Liver (tissue), 9 donors: ENCODE results near the gene FBLIM1. TPM values are rescaled to one million over a fixed set of nuclear protein-coding genes. Genes with fewer than 3 reads are reported as not detected.
"Not testable (repeated sequence)": the region's sequence is repeated elsewhere in the genome, so short reads cannot be mapped to it uniquely, and the experiment has no call there.

Experiments used
- DNase-seq: peaks from one replicate; pipeline ENCODE4 v3.0.0-alpha.2; 2017; ENCODE audit warnings: low spot score
- H3K27ac ChIP-seq, 2 donors: one replicate each; pipeline ENCODE4 v1.7.0; 2013; ENCODE audit warnings: inconsistent platforms in 2 of 2, low read length in 2 of 2, control low read depth in 1 of 2, low read depth in 1 of 2, mild to moderate bottlenecking in 1 of 2
- H3K27me3 ChIP-seq, 4 donors: one replicate each; pipeline versions ENCODE4 v1.6.1 to v1.7.0; 2013; ENCODE audit warnings: low read length in 3 of 4, inconsistent platforms in 1 of 4, mild to moderate bottlenecking in 1 of 4, moderate library complexity in 1 of 4; ENCODE audit not compliant: control insufficient read depth in 4 of 4, insufficient read depth in 4 of 4
- H3K36me3 ChIP-seq, 4 donors: one replicate each; pipeline versions ENCODE4 v1.6.1 to v1.7.0; 2013; ENCODE audit warnings: low read length in 3 of 4, mild to moderate bottlenecking in 3 of 4, low read depth in 1 of 4, moderate library complexity in 1 of 4; ENCODE audit not compliant: control insufficient read depth in 4 of 4, insufficient read depth in 3 of 4
- H3K4me1 ChIP-seq, 4 donors: one replicate each; pipeline versions ENCODE4 v1.6.1 to v1.7.0; 2013; ENCODE audit warnings: low read length in 3 of 4, mild to moderate bottlenecking in 3 of 4, moderate library complexity in 1 of 4; ENCODE audit not compliant: control insufficient read depth in 4 of 4, insufficient read depth in 4 of 4
- H3K4me3 ChIP-seq, 3 donors: one replicate each; pipeline versions ENCODE4 v1.6.1 to v1.7.0; 2013; ENCODE audit warnings: low read length in 3 of 3, control low read depth in 1 of 3, low read depth in 1 of 3, mild to moderate bottlenecking in 1 of 3
- H3K9ac ChIP-seq, 2 donors: one replicate each; pipeline ENCODE4 v1.7.0; 2013; ENCODE audit warnings: low read length in 2 of 2, mild to moderate bottlenecking in 2 of 2, moderate library complexity in 2 of 2, control low read depth in 1 of 2, low read depth in 1 of 2
- H3K9me3 ChIP-seq, 4 donors: one replicate each; pipeline versions ENCODE4 v1.6.1 to v1.7.0; 2013; ENCODE audit warnings: low read length in 3 of 4; ENCODE audit not compliant: control insufficient read depth in 4 of 4
- FOXA1 ChIP-seq: IDR thresholded peaks from 2 replicates; pipeline ENCODE4 v1.6.1; 2016; ENCODE audit warnings: antibody characterized with exemption
- GABPA ChIP-seq, 2 donors: IDR thresholded peaks in 1 of 2; conservative IDR thresholded peaks in 1 of 2; 2 replicates each; pipeline ENCODE4 v1.6.1; 2016; ENCODE audit warnings: antibody characterized with exemption in 2 of 2, mild to moderate bottlenecking in 1 of 2, moderate library complexity in 1 of 2
- HNF4A ChIP-seq, 2 donors: conservative IDR thresholded peaks; 2 replicates each; pipeline ENCODE4 v1.6.1; 2016; ENCODE audit warnings: antibody characterized with exemption in 2 of 2, mild to moderate bottlenecking in 2 of 2
- HNF4G ChIP-seq: IDR thresholded peaks from 2 replicates; pipeline ENCODE4 v1.6.1; 2016; ENCODE audit warnings: antibody characterized with exemption
- JUND ChIP-seq, 2 donors: IDR thresholded peaks; 2 replicates each; pipeline ENCODE4 v1.6.1; 2016; ENCODE audit warnings: antibody characterized with exemption in 2 of 2
- NR2F2 ChIP-seq: IDR thresholded peaks from 2 replicates; pipeline ENCODE4 v1.6.1; 2016; ENCODE audit warnings: antibody characterized with exemption
- RAD21 ChIP-seq, 2 donors: IDR thresholded peaks; 2 replicates each; pipeline ENCODE4 v1.6.1; 2016; ENCODE audit warnings: antibody characterized with exemption in 2 of 2, mild to moderate bottlenecking in 2 of 2
- RXRA ChIP-seq, 2 donors: IDR thresholded peaks; 2 replicates each; pipeline ENCODE4 v1.6.1; 2017 to 2018; ENCODE audit warnings: antibody characterized with exemption in 2 of 2, mild to moderate bottlenecking in 1 of 2
- SP1 ChIP-seq: IDR thresholded peaks from 2 replicates; pipeline ENCODE4 v1.6.1; 2018; ENCODE audit warnings: antibody characterized with exemption, mild to moderate bottlenecking
- YY1 ChIP-seq: IDR thresholded peaks from 2 replicates; pipeline ENCODE4 v1.6.1; 2016; ENCODE audit warnings: antibody characterized with exemption, mild to moderate bottlenecking
- WGBS: extraction: QIAGEN DNeasy Blood & Tissue Kit; methylation state at CpG from one replicate; pipeline ENCODE4 v1.1.7; 2013; 5-methylcytosine and 5-hydroxymethylcytosine counted together
- polyA plus RNA-seq, 2 donors: library from polyadenylated mRNA; stranded (reverse) in 1 of 2; unstranded in 1 of 2; fragments of 200-250 nt in 1 of 2; fragments of >200 nt in 1 of 2; fragmentation: Nextera tagmentation in 1 of 2; extraction: Ambion mirVana in 1 of 2; gene quantifications; one replicate each; pipeline versions ENCODE4 v1.2.1 to v1.2.3, GENCODE V29; 2013 to 2015
- total RNA-seq, 2 donors: library from RNA; depleted of rRNA; stranded (reverse); fragments of >200 nt; gene quantifications; one replicate each; pipeline ENCODE4 v1.2.3, GENCODE V29; 2014
- TF ChIP-seq, protein P1 (sequence below): fragments of 150-350 bp; IDR thresholded peaks from 2 replicates; pipeline ENCODE4 v1.5.1; 2017; ENCODE audit warnings: improper control_type of control experiment, low read depth, low read length; ENCODE audit not compliant: missing input control
- TF ChIP-seq, protein P2 (sequence below): IDR thresholded peaks from 2 replicates; pipeline ENCODE4 v1.6.1; 2016; ENCODE audit warnings: antibody characterized with exemption
- donor health status: healthy.
- donor health status: healthy.
- donor health status: healthy.
- donor health status: healthy.
- donor health status: healthy.

Gene FBLIM1
- total and polyA plus RNA-seq, 4 donors = 3.6 to 6.4 (median 3.7) TPM

DNA sequence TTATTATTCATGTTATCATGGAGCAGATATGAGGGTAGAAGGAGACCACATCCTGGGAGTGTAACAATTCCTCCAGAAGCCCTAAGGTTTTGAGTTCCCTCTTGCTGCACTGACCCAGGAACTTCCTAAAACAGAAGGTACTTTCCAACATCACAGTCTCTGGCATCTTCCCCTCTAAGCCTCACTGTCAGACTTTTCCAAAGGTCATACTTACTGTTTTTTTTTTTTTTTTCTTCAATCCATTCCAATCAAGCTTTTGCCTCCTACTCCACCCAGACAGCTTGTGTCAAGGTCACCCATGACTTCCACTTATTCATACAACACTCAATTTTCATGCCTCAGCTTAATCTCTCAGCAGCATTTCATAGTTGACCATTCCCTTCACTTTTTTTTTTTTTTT, 67.2 kb downstream of the FBLIM1 start:
- Histone ChIP-seq H3K4me3 (no peak overlapping the region), H3K36me3 (no peaks in the 10 kb centered on the region), H3K27ac (no peak overlapping the region), H3K9me3 (no peaks in the 10 kb centered on the region), H3K27me3 (no peaks in the 10 kb centered on the region), H3K4me1 (peaks cover 0 to 6% (median 0%) of the 10 kb centered on the region in 4 donors), H3K9ac (no peak overlapping the region)
- no peak for TF ChIP-seq JUND (IDR thresholded peaks at IDR 0.05)
- no peak for TF ChIP-seq FOXA1
- peak in 1 of 2 donors; percentile 6 for TF ChIP-seq HNF4A (conservative IDR thresholded peaks at IDR 0.05)
- DNase-seq = no peak

DNA sequence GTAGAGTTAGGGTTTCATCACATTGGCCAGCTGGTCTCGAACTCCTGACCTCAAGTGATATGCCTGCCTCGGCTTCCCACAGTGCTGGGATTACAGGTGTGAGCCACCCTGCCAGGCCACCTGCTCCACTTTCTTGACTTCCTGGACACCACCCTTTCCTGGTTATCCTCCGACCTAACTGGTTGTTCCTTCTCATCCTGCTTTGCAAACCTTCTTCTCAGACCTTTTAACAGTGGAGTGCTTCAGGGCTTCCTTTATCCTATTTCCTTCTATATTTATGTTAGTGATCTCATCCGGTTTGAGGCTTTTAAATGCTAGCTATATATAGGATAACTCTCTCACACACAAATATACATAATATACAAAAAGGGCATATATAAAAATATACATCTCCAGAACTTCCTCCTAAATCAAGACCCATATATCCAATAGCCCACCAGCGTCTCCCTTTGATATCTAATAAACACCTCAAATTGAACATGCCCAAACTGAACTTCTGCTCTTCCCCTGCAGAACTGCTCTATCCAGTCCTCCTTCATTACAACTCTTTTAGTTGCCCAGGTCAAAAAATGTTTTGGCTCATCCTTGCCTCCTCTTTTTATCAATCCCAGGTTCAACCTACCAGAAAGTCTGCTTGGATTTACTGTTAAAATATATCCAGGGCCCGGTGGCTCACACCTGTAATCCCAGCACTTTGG, 68.4 kb downstream of the FBLIM1 start:
- TF ChIP-seq, protein P1, sequence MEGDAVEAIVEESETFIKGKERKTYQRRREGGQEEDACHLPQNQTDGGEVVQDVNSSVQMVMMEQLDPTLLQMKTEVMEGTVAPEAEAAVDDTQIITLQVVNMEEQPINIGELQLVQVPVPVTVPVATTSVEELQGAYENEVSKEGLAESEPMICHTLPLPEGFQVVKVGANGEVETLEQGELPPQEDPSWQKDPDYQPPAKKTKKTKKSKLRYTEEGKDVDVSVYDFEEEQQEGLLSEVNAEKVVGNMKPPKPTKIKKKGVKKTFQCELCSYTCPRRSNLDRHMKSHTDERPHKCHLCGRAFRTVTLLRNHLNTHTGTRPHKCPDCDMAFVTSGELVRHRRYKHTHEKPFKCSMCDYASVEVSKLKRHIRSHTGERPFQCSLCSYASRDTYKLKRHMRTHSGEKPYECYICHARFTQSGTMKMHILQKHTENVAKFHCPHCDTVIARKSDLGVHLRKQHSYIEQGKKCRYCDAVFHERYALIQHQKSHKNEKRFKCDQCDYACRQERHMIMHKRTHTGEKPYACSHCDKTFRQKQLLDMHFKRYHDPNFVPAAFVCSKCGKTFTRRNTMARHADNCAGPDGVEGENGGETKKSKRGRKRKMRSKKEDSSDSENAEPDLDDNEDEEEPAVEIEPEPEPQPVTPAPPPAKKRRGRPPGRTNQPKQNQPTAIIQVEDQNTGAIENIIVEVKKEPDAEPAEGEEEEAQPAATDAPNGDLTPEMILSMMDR = no peak
- no peak for TF ChIP-seq JUND (IDR thresholded peaks at IDR 0.05)
- no peak for DNase-seq
- 83% methylated on average over 6 of the region's 6 CpGs for WGBS
- Histone ChIP-seq H3K9me3 (no peaks in the 10 kb centered on the region), H3K27ac (no peak overlapping the region), H3K9ac (no peak overlapping the region), H3K27me3 (no peaks in the 10 kb centered on the region), H3K4me3 (no peak overlapping the region), H3K36me3 (no peaks in the 10 kb centered on the region), H3K4me1 (peaks cover 0 to 7% (median 0%) of the 10 kb centered on the region in 4 donors)

DNA sequence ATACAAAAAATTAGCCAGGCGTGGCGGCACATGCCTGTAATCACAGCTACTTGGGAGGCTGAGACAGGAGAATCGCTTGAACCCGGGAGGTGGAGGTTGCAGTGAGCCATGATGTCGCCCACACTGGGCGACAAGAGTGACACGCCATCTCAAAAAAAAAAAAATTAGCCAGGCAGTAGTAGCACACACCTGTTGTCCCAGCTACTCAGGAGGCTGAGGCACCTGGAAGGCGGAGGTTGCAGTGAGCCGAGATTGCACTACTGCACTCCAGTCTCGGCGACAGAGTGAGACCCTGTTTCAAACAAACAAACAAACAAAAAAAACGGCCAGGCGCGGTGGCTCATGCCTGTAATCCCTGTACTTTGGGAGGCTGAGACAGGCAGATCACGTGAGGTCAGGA, 69.0 kb downstream of the FBLIM1 start:
- H3K27me3 ChIP-seq, H3K36me3 ChIP-seq, H3K9me3 ChIP-seq, H3K27ac ChIP-seq, H3K9ac ChIP-seq, H3K4me3 ChIP-seq, H3K4me1 ChIP-seq, DNase-seq: not testable (repeated sequence)
- 96% methylated on average over 15 of the region's 15 CpGs for WGBS

DNA sequence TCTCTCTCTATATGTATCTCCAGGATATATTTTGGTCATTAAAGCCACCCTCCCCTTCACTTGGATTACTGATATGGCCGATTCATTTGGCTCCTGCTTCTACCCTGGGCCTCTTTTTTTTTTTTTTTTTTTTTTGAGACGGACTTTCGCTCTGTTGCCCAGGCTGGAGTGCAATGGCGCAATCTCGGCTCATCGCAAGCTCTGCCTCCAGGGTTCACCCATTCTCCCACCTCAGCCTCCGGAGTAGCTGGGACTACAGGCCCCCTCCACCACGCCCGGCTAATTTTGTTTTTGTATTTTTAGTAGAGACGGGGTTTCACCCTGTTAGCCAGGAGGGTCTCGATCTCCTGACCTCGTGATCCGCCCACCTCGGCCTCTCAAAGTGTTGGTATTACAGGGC, 70.3 kb downstream of the FBLIM1 start:
- DNase-seq, H3K27ac ChIP-seq: not testable (repeated sequence)

DNA sequence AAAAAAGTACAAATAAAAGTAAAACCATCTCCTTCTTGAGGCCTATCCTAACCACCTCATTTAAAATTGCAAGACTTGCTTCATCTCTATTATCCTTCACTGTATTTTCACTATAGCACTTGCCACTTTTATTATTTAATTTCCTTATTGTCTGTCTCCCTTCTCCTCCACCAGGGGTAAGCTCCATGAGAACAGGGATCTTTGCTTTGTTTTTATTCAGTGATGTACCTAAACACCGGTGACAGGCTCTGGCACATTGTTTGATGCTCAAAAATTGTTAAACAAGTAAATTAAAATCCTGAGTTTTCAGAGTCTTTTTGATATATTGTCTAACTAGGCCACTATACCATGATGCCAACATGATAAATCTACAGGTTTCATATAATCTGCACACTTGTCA, 71.7 kb downstream of the FBLIM1 start:
- WGBS = 85% methylated on average over 1 of the region's 1 CpG
- no peak overlapping the region for H3K27ac ChIP-seq
- peaks cover 2 to 8% (median 3%) of the 10 kb centered on the region in 4 donors for H3K4me1 ChIP-seq
- no peak overlapping the region for H3K4me3 ChIP-seq
- DNase-seq = no peak
- H3K36me3 ChIP-seq = no peaks in the 10 kb centered on the region
- H3K9me3 ChIP-seq = no peaks in the 10 kb centered on the region
- no peak overlapping the region for H3K9ac ChIP-seq
- H3K27me3 ChIP-seq = no peaks in the 10 kb centered on the region
- TF ChIP-seq HNF4G (no peak), JUND (IDR thresholded peaks at IDR 0.05) (no peak), GABPA (IDR thresholded peaks at IDR 0.05 in 1 of 2, conservative IDR thresholded peaks at IDR 0.05 in 1 of 2) (no peak), RAD21 (IDR thresholded peaks at IDR 0.05) (no peak), NR2F2 (no peak), RXRA (IDR thresholded peaks at IDR 0.05) (no peak)
- TF ChIP-seq, protein P1 = no peak
- TF ChIP-seq, protein P2, sequence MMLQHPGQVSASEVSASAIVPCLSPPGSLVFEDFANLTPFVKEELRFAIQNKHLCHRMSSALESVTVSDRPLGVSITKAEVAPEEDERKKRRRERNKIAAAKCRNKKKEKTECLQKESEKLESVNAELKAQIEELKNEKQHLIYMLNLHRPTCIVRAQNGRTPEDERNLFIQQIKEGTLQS = no peak

More for the DNA sequence above, 70.3 kb downstream of the FBLIM1 start:
- not testable (repeated sequence) for H3K36me3 ChIP-seq, H3K4me3 ChIP-seq, H3K9ac ChIP-seq, H3K4me1 ChIP-seq, H3K27me3 ChIP-seq, H3K9me3 ChIP-seq
- TF ChIP-seq YY1 = peak; percentile 70
- TF ChIP-seq SP1 = peak; percentile 14
- TF ChIP-seq RXRA (IDR thresholded peaks at IDR 0.05) = peak in 1 of 2 donors; percentile 44
- peak; percentile 70 to 80 for TF ChIP-seq HNF4A (conservative IDR thresholded peaks at IDR 0.05)
- WGBS = 61% methylated on average over 14 of the region's 14 CpGs
